A673 (cell line): ENCODE measurements around the gene ABCF3.

ENCODE experiments used
- CTCF ChIP-seq: fragments of 300-800, 200-600 bp; sonication (generic); conservative IDR thresholded peaks from 2 replicates; pipeline ENCODE4 v1.5.1; 2017; ENCODE audit warnings: low read depth, mild to moderate bottlenecking, antibody characterized with exemption, low read length, moderate library complexity, mixed read lengths
- EZH2 ChIP-seq: fragments of 200-600 bp; sonication (generic); IDR thresholded peaks from 2 replicates; pipeline ENCODE4 v1.6.1; 2017; ENCODE audit warnings: borderline replicate concordance, low read depth, mild to moderate bottlenecking, mixed read lengths, antibody characterized with exemption, low read length; ENCODE audit not compliant: poor library complexity, severe bottlenecking

- TF ChIP-seq EZH2 (no peak), CTCF (no peak)
Observed at GRCh38 chr3:184175981-184176376, 10.0 kb upstream of the ABCF3 start.
